AG04449 (cell line): Measurements from ENCODE around the gene HOMER2.

ENCODE experiments used
- CTCF ChIA-PET: fragments of 350-600 bp; formaldehyde crosslinking; extraction: SDS; loops from one replicate; lab custom pipeline; 2021; ENCODE audit warnings: antibody characterized with exemption; lab: Yijun Ruan, JAX
- POLR2A ChIA-PET: fragments of 400-600, 350-600 bp; formaldehyde crosslinking; extraction: SDS; loops from one replicate; lab custom pipeline; 2020; ENCODE audit warnings: antibody characterized with exemption, inconsistent platforms; lab: Yijun Ruan, JAX
- DNase-seq: peaks from one replicate; pipeline ENCODE4 v3.0.0-alpha.2; 2010; ENCODE audit warnings: low read depth, low spot score
- H3K4me3 ChIP-seq: 2 replicates; pipeline ENCODE4 v1.5.1; 2011; ENCODE audit warnings: low read depth, mild to moderate bottlenecking, control low read depth, low read length
- TF ChIP-seq, protein P1 (sequence below): IDR thresholded peaks from one replicate; pipeline ENCODE4 v1.5.1; 2011; ENCODE audit warnings: mild to moderate bottlenecking, moderate library complexity, low read length, control low read depth, inconsistent platforms; ENCODE audit not compliant: insufficient read depth; ENCODE audit errors: missing control alignments

The HOMER2 gene

DNA sequence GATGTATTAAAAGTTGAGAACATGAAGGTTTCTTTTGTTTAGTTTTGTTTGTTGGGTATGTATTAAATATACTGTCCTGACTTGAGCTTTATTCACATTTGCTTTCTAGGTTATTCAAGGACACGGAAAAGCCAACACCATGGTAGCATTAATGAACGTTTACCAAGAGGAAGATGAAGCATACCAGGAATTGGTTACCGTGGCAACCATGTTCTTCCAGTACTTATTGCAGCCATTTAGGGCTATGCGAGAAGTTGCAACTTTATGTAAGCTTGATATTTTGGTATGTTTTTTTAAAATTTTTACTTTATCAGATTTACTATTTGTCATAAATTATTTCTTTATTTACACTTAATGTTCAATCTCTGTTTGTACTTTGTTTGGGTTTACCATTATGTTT is 139.5 kb downstream of the HOMER2 start:
- ChIA-PET POLR2A (no interaction called here), CTCF (no interaction called here)
- TF ChIP-seq, protein P1, sequence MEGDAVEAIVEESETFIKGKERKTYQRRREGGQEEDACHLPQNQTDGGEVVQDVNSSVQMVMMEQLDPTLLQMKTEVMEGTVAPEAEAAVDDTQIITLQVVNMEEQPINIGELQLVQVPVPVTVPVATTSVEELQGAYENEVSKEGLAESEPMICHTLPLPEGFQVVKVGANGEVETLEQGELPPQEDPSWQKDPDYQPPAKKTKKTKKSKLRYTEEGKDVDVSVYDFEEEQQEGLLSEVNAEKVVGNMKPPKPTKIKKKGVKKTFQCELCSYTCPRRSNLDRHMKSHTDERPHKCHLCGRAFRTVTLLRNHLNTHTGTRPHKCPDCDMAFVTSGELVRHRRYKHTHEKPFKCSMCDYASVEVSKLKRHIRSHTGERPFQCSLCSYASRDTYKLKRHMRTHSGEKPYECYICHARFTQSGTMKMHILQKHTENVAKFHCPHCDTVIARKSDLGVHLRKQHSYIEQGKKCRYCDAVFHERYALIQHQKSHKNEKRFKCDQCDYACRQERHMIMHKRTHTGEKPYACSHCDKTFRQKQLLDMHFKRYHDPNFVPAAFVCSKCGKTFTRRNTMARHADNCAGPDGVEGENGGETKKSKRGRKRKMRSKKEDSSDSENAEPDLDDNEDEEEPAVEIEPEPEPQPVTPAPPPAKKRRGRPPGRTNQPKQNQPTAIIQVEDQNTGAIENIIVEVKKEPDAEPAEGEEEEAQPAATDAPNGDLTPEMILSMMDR: no peak
- H3K4me3 ChIP-seq: no peak overlapping the region
- no peak for DNase-seq

DNA sequence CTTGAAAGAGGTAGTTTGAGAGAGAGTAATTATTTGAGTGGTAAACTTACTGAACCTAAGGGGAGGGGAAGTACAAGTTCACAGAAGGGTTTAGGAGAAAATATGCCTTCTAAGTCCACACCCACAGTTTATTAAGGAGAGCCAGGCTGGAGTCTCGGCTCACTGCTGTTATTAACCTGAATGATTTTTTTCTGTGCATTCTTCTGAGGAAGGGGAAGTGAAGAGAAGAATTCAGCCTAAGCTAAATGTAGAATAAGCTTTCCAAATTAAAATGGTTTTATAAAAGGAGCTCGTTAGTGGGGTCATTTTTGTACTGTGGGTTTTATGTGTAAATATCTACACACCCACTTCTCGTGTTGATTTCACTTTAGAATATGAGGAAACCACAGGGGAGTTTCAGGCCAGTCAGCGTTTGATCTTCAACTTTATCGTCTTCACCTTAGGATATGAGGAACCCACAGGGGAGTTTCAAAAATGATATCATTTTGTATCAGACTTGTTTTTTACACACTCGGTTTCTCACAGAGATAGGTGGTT is 141.6 kb downstream of the HOMER2 start:
- TF ChIP-seq, protein P1: no peak
- H3K4me3 ChIP-seq: peak overlapping the region; percentile 84
- POLR2A ChIA-PET: interaction anchor here (1.7 kb wide), 1 partner anchor 271 kb away, joined by 7 read pairs; the partner anchor contains the start of gene RPS17
- no peak for DNase-seq
- CTCF ChIA-PET: interaction anchor here (0.6 to 2.9 kb wide), 4 partner anchors 26 to 269 kb away, joined by 3 to 10 read pairs (median 4); no protein-coding TSS in a partner anchor

DNA sequence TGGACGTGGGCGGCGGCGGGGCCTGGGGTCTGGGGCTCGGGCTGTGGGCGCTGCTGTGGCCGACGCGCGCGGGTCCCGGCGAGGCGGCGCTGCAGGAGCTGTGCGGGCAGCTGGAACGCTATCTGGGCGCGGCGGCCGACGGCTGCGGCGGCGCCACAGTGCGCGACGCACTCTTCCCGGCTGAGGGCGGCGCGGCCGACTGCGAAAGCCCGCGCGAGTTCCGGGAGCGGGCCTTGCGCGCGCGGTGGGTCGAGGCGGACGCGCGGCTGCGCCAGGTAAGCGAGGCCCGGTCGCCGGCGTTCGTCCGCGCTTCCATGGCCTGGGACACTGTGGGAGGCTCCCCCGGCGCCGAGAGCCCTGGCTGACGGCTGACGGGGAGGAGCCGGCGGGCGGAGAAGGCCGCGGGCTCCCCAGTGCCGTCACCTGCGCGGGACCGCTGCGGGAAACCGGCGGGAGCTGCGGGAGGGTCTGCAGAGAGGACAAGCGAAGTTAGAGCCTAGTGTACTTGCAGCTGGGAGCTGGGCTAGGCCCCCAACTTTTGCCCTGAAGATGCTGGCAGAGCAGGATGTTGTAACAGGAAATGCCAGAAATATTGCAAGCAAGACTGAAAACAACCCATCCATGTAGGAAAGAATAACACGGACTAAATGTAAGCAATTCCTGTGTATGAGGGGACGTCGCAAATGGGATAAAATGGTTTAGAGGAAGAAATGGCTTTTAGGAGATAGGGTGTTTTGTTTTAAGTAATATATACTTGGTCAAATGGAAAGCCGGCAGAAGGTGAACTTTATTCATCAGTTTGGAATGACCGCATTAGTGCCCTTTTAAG is 142.2 kb downstream of the HOMER2 start:
- CTCF ChIA-PET: interaction anchor here (0.6 to 2.9 kb wide), 5 partner anchors 24 to 269 kb away, joined by 3 to 10 read pairs (median 3); no protein-coding TSS in a partner anchor

DNA sequence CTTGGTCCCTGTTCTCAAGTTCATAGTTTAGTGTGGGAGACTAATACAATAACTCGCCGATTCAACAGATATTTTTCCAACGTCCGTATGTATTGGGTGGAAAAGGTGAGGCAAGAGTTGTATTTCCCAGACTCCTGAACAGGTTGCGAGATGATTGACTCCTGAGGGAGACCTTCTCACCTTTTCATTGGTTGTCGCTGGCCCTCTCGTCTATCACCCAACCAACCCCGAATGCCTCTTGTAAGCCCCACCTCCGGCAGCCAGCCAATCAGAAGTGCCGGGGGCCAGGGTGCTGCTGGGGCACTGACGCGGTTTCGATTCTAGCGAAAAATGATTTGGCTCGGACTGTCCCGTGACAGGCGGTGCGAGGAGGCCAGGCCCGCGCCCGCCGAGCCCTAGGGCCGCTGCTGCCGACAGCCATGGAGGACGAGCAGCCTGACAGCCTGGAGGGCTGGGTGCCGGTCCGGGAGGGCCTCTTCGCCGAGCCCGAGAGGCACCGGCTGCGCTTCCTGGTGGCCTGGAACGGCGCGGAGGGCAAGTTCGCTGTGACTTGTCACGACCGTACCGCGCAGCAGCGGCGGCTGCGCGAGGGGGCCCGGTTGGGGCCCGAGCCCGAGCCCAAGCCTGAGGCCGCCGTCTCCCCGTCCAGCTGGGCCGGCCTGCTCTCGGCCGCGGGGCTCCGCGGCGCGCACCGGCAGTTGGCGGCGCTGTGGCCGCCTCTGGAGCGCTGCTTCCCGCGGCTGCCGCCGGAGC is 143.0 kb downstream of the HOMER2 start, which contains the start of gene WHAMM:
TSS of gene WHAMM (plus strand) at position 321 of the 753 bp plus-strand sequence. CDS start at position 420, 99 bp downstream.
- TF ChIP-seq, protein P1: no peak
- DNase-seq: peak; percentile 94
- ChIA-PET POLR2A (interaction anchor here (1.7 kb wide), 1 partner anchor 269 kb away, joined by 7 read pairs; the partner anchor contains the start of gene RPS17), CTCF (interaction anchor here (0.7 to 2.9 kb wide), 5 partner anchors 25 to 279 kb away, joined by 3 to 10 read pairs (median 3); no protein-coding TSS in a partner anchor)
- H3K4me3 ChIP-seq: peak within 1 kb of the TSS; percentile 84

More for the DNA sequence above, 142.2 kb downstream of the HOMER2 start:
- TF ChIP-seq, protein P1: no peak
- DNase-seq: no peak
- POLR2A ChIA-PET: interaction anchor here (1.7 kb wide), 1 partner anchor 270 kb away, joined by 7 read pairs; the partner anchor contains the start of gene RPS17
- peak overlapping the region; percentile 84 for H3K4me3 ChIP-seq

DNA sequence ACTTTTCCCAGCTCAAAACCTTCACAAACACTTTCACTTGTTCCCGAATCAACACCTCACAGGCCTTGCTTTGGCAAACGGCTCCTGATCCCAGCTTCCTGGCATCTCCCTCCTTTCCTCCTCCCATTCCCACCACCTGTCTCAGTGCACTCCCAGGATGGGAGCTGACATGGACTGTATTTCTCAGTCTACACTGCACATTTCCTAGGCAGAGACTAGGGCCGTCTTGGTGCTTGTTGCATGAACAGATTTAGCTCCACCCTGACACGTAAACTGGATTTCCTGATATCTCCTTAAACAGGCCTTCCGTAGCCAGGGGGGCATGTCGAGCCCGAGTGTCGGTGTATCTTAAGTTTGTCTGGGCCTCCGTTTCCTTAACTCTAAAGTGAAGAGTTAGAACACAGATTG is 143.9 kb downstream of the HOMER2 start:
- no peak for DNase-seq
- no peak overlapping the region for H3K4me3 ChIP-seq
- ChIA-PET CTCF (interaction anchor here (1.3 kb wide), 2 partner anchors 269 to 278 kb away, joined by 3 read pairs; no protein-coding TSS in a partner anchor), POLR2A (no interaction called here)
- TF ChIP-seq, protein P1: no peak
